ENCODE measurements around the gene LRIG2.
"Not testable (repeated sequence)": the region's sequence is repeated elsewhere in the genome, so short reads cannot be mapped to it uniquely, and the experiment has no call there.

The LRIG2 gene

DNA sequence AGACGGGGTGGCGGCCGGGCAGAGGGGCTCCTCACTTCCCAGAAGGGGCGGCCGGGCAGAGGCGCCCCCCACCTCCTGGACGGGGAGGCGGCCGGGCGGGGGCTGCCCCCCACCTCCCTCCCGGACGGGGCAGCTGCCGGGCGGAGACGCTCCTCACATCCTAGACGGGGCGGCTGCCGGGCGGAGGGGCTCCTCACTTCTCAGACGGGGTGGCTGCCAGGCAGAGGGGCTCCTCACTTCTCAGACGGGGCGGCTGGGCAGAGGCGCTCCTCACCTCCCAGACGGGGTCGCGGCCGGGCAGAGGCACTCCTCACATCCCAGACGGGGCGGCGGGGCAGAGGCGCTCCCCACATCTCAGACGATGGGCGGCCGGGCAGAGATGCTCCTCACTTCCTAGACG is 9.5 kb upstream of the LRIG2 start:
- not testable (repeated sequence) for DNase-seq (ENCODE audit: low read depth)

DNA sequence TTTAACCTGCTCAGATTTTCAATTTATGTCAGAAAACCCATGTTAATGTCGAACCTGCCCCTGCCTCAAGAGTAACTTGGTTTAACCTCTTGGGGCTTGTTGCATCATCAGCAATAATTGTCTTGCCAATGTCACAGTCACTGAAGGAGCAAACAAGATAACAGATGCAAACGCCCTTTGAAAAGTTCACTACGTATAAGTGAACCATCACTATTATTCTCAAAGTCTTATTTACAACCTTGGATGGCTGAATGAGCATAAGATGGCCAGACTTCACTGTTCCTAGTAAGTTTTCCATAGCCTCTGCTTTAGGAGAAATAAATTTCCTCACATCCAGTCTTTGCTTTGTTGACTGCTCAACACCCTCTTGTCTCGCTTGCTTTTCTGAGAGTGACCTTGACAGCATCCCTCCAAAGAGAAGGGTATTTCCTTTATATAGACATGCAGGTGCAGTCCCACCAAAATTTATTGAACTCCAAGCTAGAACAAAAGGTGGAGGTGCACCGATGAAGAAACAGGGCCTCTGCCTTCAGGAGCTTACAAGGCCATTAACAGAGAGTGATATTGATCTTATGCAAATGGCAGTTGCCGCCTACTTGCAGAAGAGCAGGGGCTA is 749 bp upstream of the LRIG2 start:
- DNase-seq (ENCODE audit: low read depth): no peak

DNA sequence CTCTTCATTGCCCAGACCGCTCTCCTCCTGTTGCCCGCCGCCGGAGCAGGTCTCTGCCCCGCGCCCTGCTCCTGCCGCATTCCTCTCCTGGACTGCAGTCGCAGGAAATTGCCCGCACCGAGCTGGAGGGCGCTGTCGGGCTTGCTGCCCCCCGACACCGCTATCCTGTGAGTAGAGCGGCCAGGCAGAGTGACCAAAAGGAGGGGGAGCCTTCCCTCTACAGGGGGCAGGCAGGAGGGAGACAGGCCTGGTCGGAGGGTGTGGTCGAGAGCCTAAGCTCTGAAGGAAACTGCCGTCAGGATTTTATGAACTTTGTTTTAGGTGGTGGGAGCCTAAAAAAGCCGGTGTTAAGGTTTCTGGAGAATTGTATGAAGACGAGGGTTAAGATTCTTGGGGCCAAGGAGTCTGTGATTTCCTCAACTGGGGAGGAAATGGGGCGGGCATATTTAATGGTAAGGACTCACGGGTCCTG is 517 bp downstream of the LRIG2 start:
- DNase-seq (ENCODE audit: low read depth): peak; percentile 51

DNA sequence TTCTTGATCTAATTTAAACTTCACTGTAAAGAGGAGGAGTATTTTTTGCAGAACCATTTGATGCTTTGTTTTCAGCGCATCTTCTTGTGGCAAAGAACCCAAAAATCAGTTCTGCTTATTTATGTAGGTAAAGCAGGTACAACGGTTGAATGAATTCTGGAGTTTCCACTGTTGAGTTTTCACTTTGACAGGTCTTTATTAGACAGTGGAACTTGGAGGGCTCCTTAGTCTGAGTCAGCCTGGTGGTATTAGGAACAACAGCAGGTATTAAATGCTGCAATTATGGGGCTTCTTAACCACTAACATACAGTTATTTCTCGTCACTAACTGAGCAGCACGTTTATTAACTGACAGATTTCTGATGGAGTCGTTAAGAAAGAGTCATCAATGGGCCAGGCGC is 1.2 kb downstream of the LRIG2 start:
- DNase-seq (ENCODE audit: low read depth): peak; percentile 28

DNA sequence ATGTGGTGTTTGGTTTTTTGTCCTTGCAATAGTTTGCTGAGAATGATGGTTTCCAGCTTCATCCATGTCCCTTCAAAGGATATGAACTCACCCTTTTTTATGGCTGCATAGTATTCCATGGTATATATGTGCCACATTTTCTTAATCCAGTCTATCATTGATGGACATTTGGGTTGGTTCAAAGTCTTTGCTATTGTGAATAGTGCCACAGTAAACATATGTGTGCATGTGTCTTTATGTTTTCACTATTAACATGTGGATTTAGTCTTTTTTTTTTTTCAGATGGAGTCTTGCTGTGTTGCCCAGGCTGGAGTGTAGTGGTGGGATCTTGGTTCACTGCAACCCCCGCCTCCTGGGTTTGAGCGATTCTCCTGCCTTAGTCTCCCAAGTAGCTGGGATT is 5.0 kb downstream of the LRIG2 start:
- DNase-seq (ENCODE audit: low read depth): not testable (repeated sequence)

DNA sequence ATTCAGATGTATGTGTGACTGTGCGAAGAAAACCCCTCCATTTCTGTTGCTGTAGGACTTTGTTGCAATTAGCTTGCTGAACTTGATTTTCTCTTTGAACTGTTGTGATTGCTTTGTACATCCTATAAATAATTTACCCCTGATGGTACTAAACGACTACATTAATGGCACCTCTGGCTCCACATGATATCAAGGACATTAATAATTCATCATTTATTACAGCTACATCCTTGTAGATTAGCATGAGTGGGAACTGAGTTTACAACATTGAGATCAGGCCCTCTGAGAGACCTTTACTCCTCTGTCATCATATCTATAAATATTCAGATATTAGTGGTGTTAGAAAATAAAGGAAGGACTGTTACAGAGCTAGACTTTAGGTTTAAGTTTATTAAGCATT is 13.5 kb downstream of the LRIG2 start:
- DNase-seq (ENCODE audit: low read depth): no peak

DNA sequence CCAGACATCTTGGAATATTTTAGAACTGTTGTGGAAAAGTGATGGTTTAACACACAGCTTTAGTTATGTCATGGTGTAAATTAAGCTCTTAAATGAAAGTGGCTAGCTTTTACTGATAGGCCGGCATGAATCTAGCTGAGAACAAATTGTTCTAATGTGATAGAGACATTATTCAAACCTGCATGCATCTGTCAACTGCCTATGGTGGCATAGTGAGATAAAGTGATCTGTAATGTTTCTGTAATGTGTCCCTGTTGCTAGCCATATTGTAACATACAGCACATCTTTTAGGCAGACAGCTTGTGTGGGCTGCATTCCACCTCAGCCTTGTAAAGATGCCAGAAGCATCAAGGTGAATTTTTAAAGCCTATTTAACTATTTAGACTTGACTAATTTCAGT is 16.0 kb downstream of the LRIG2 start:
- DNase-seq (ENCODE audit: low read depth): no peak

DNA sequence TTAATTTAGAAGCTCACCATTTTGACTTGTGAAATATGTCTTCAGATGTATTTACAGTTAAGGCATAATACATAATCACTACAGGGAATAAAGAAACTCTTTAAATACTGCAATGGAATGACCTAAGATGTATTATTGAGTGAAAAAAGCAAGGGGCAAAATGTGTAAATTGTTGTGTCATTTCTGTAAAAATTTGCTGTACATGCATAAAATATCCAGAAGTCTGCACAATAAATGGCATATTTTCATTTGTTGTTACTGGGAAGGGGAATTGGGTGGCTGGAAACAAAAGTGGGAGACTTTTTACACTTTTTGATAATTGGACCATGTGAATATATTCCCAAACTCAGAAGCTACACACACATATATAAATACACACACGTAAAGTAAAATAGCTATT is 17.1 kb downstream of the LRIG2 start:
- no peak for DNase-seq (ENCODE audit: low read depth)

DNA sequence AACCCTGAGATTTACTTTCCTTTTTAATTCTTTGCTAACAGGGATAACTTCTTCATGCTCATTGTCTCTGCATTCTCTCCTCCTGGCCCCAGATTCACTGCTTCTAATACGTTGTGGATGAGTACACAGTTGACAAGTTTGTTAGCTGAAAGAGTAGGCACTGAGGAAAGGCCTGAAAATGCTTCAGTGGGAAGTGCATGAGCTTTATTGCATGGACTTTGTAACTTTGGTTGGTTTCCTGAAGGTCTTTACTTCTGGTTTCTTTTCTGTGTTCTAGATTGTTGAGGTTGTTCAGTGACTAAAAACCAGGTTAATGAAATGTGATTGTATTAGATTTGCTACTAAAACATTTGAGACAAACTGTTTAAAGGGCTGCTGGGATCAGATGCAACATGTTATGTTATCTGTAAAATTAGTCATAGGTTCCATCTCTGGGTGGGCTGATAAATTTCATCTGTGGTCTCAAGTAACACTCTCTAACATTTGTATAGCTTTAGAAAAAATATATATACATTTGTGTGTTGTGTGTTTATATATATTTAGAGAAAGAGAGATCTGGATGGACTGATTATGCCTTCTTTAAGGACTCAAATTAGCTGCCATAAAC is 19.1 kb downstream of the LRIG2 start:
- no peak for DNase-seq (ENCODE audit: low read depth)

DNA sequence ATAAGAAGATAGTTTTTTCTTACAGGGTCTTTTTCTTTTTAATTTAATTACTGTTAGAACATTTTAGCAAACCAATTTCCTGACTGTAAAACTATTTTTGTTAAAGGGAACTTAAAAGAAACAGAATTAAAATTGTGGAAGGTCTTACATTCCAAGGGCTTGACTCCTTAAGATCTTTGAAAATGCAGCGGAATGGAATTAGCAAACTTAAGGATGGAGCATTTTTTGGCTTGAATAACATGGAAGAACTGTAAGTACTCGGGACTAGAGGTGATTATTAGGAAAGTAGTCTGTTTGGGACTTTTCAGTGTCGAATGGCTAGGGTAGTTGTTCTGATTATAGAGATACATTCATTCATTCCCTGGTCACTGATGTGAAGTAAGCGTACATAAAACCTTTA is 21.5 kb downstream of the LRIG2 start:
- DNase-seq (ENCODE audit: low read depth): no peak

DNA sequence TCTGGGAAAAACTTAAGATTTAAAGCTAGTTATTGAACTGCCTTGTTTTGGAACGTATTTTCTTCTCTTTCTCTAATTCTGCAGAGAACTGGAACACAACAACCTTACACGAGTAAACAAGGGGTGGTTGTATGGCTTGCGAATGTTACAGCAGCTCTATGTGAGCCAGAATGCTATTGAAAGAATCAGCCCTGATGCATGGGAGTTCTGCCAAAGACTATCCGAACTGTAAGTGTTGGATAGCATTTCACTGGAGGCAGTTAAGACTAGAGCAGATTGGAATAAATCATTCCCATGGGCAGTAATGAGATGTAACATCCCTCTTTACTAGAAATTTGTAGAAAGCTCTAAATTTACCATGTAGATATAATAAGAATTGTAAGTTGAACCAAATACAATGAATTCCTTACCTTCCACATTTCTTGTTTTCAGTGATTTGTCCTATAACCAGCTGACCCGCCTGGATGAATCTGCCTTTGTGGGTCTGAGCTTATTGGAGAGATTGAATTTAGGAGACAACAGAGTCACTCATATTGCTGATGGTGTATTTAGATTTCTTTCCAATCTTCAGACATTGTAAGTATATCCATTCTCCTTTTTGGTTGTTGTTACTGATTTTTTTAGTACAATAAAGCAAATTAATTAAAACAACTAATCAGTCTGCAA is 22.9 kb downstream of the LRIG2 start:
- no peak for DNase-seq (ENCODE audit: low read depth)

DNA sequence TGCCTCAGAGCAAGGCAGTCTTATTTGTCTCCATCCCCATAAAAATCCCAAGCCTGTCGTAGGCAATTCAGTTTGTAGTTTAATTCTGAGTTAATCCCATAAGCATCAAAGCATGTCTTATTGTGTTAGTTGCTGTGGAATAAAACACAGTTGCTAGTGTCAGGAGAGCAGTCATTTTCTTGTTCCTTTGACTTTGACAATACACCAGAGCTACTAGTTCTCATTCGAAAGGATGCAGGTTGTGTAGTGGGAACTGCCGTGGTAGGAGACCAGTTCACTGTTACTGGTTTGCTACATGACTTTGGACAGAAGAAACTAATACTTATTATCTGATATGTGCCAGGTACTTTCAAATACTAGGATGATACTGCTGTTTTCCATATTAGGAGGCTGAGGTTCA is 23.5 kb downstream of the LRIG2 start:
- no peak for DNase-seq (ENCODE audit: low read depth)

DNA sequence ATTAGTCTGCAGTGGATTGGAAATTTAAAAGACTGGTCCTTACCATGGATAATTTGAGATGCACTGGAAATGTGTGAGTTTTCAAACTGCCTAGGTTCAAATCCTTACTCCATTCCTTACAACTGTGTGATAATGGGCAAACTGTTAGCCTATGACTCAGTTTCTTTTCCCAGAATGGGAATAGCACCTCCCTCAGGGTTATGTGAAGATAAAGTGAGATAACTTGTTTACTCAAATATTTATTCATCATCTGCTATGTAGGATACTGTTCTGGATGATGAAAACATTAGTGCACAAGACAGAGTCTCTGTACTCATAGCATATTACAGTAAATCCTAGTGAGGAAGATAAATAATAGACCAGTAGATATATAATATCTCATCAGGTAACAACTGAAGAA is 28.6 kb downstream of the LRIG2 start:
- DNase-seq (ENCODE audit: low read depth): peak; percentile 88

DNA sequence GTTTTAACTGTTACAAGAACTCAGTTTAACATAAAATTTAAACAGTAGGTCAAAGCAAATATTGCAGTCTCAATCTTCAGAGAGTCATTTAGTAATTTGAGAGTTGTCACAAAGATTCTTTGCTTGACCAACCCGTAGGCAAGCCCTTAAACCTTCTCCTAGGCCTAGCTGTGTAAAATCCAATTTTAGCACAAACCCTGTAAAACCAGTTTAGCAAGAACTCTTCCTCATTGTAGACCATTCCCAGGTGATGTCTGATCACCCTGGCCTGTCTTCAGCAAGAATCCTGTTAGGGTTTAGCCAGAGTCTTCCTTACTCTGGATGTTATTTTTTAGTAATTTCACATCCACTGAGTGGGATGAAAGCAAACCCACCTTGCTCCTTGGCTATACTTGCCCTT is 30.1 kb downstream of the LRIG2 start:
- DNase-seq (ENCODE audit: low read depth): no peak

DNA sequence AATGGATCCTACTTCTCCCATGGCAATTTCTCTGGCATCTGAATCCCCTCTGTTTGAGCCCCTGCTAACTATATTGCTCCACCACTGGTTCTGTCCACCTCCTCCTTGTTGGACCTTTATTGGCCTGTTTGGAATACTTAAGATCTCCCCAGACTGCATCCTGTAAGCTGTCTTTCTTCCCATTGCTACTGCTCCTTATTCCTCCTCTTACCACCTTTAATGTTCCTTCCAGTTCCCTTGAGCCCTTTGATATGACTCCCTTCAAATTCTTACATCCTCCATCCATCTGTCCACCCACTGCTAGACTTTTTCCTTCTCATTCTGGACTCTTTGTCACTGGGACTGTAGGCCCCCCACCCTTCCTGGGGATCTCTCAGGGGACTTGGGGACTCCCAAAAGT is 31.0 kb downstream of the LRIG2 start:
- DNase-seq (ENCODE audit: low read depth): no peak

DNA sequence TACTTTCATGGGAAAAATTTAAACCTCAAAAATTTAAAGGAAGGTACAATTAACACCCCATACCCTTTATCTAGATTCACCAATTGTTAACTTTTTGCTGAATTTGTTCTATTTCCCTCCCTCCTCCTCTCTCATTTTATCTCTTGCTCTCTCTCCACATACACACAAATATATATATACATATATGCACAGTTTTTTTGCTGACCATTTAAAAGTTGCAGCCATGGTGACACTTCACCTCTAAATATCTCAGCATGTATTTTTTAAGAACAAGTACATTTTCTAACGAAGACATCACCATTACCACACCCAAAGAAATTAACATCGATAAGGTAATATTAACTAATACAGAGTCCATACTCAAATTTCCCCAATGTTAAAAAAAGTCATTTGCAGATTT is 33.9 kb downstream of the LRIG2 start:
- no peak for DNase-seq (ENCODE audit: low read depth)

DNA sequence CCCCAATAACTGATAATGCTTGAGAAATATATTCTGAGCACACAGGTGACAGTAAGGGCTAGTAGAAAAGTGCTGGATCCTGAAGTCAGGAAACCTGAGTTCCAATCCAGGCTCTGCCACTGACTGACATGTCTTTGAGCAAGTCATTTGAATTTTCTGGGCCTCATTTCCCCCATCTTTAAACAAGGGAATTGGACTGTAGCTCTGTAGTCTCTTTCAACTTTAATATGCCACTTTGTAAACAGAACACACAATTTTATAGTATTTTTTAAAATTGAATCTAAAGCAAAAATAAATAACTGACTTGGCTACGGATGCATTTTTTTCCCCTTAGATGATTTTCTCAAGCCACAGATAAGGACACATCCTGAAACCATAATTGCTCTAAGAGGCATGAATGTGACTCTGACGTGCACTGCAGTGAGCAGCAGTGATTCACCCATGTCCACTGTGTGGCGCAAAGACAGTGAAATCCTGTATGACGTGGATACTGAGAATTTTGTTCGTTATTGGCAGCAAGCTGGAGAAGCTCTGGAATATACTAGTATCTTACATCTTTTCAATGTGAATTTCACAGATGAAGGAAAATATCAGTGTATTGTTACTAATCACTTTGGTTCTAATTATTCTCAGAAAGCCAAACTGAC is 37.0 kb downstream of the LRIG2 start:
- DNase-seq (ENCODE audit: low read depth): peak; percentile 98

DNA sequence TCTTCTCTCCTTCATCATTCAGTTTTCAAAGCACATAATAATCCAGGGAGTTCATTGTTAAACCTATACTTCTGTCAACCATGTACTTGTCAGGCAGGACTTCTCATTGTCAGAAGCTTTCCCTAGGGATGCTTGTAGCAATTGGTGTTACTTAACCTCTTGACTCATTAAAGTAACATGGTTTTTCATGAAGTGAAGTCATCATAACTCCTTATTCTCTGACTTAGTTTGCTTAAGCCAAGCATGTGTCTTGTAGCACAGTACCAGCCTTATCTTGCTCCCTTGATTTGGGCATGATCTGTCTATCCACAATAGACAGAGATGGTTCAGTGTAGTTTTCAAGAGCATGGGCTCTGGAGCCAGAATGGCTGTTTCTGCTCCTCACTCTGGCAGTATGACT is 45.3 kb downstream of the LRIG2 start:
- peak; percentile 66 for DNase-seq (ENCODE audit: low read depth)

DNA sequence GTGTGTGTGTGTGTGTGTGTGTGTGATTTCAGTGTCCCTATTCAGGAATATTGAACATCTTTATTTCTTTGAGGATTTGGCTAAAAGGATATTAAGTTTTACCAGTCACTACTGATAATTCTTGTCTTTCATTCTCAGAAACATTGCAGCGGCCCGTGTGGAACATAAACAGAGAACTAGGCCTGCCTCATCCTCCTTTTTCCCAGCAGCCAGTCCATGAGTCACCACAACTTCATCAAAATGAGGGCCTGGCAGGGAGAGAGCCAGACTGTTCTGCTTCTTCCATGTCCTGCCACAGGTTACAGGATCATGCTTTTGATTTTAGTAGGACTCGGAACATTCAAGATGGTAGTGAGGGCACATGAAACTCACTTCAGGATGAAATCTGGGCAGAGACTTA is 50.7 kb downstream of the LRIG2 start:
- peak; percentile 86 for DNase-seq (ENCODE audit: low read depth)

DNA sequence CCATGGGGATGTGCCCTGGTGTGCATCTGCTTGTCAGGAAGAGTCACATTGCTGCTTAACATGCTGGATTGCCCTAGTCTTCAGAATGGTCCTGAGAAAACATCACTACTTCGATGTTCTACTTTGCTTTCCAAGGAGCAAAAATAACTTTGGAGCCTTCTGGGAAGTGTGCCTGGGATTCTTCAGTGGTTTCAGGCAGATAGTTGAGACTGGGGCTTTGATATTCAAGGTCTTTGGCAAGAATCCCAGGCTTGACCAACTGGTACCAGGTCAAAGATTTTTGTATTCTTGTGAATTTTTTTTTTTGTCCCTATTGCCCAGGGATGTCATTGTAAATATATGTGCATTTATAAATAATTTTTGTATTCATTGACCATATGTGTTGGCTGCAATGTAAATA is 51.4 kb downstream of the LRIG2 start:
- peak; percentile 82 for DNase-seq (ENCODE audit: low read depth)

DNA sequence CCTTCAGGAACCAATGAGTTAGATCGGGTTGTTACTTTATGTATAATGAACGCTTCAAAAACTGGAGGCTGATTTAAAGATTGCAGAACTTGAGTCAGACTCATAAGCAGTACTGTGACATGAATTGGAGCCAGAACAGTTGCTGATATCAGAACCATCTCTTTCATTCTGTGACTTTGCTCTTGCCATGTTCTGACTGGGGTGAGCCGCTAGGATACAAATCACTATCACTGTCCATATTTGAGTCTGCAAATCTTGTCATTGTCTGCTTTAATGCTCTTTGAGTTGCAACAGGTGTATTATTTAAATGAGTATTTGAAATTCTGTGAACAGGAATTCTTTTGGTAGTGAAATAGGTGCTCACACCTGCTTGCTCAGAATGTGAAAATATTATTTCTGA is 52.5 kb downstream of the LRIG2 start:
- DNase-seq (ENCODE audit: low read depth): no peak

DNA sequence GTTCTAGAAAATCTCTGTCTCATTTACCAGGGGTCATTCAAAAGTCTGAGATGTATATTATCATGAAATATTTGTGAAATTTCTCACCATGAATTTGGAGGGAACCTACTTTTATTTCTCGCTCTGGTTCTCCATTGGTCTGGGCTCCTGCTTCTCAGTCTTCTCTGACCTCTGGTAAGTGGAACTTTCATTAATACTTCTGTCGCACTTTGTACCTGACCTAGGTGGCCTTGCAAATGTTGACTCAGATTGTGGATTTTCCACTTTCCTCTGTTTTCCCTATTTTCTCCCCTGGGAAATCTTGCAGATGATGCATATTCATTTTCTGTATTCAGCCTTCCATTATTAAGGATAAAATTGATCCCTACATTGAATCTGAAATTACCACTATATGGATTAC is 53.2 kb downstream of the LRIG2 start:
- no peak for DNase-seq (ENCODE audit: low read depth)

DNA sequence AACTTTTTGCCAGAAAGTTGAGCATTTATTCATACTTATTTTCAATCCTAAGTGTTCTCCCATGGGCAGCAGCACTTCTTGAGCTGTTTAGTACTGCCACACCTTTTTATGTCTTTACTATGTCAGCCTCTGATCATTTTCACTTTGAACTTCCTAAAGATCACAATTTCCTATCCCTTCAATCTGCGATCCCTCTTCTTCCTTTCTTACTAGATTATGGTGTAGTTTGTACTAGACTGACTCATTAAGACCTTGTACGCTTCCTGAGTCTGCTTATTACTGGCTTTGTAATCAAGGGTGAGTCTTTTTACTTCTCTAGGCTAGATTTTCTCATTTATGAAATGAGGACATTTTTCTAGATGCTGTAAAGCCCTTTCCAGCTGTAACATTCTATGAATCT is 55.1 kb downstream of the LRIG2 start:
- peak; percentile 54 for DNase-seq (ENCODE audit: low read depth)

Data from amniotic epithelial cell (primary cell).